GM23338 (cell line): ENCODE measurements around the gene CNTNAP2. TPM values are rescaled to one million over a fixed set of nuclear protein-coding genes. Genes with fewer than 3 reads are reported as not detected.

Experiments
- ATAC-seq: fragments of 200-7000 bp; cut with Tn5 transposase; 3 replicates; pipeline ENCODE4 v1.9.1; 2020
- DNase-seq: peaks from one replicate; pipeline ENCODE4 v3.0.0-alpha.2; 2015; ENCODE audit warnings: low spot score
- H2AFZ ChIP-seq: fragments of 200-600 bp; sonication (generic); 2 replicates; pipeline ENCODE4 v1.8.0; 2016; ENCODE audit warnings: antibody characterized with exemption, mild to moderate bottlenecking, moderate library complexity
- H3F3A ChIP-seq: fragments of 200-600 bp; sonication (generic); replicated peaks from 2 replicates; pipeline ENCODE4 v1.8.0; 2017; ENCODE audit warnings: antibody characterized with exemption, mixed run types, low read depth
- H3K27ac ChIP-seq: fragments of 200-600 bp; sonication (generic); 2 replicates; pipeline ENCODE4 v1.6.1; 2016; ENCODE audit warnings: low read depth
- H3K27me3 ChIP-seq: fragments of 200-600 bp; sonication (generic); 2 replicates; pipeline ENCODE4 v1.8.0; 2016; ENCODE audit warnings: mild to moderate bottlenecking, mixed run types, moderate library complexity; ENCODE audit not compliant: insufficient read depth
- H3K36me3 ChIP-seq: fragments of 200-600 bp; sonication (generic); 2 replicates; pipeline ENCODE4 v1.8.0; 2016; ENCODE audit warnings: mild to moderate bottlenecking; ENCODE audit not compliant: insufficient read depth
- H3K4me1 ChIP-seq: fragments of 200-600 bp; sonication (generic); 2 replicates; pipeline ENCODE4 v1.8.0; 2016; ENCODE audit warnings: mild to moderate bottlenecking, moderate library complexity; ENCODE audit not compliant: insufficient read depth
- H3K4me2 ChIP-seq: fragments of 200-600 bp; sonication (generic); 2 replicates; pipeline ENCODE4 v1.7.1; 2017; ENCODE audit warnings: mixed run types
- H3K4me3 ChIP-seq: fragments of 200-600 bp; sonication (generic); 2 replicates; pipeline ENCODE4 v1.6.1; 2016; ENCODE audit warnings: mixed run types
- H3K79me2 ChIP-seq: fragments of 200-600 bp; sonication (generic); replicated peaks from 2 replicates; pipeline ENCODE4 v1.8.0; 2017; ENCODE audit warnings: mild to moderate bottlenecking; ENCODE audit not compliant: insufficient read depth
- H3K9me2 ChIP-seq: fragments of 200-600 bp; sonication (generic); 2 replicates; pipeline ENCODE4 v1.8.0; 2017; ENCODE audit not compliant: insufficient read depth
- H4K20me1 ChIP-seq: fragments of 200-600 bp; sonication (generic); replicated peaks from 2 replicates; pipeline ENCODE4 v1.8.0; 2017; ENCODE audit warnings: mild to moderate bottlenecking; ENCODE audit not compliant: insufficient read depth
- H3K27ac Mint-ChIP-seq: 2 replicates; pipeline ENCODE4 v1.8.0; 2020; ENCODE audit warnings: inconsistent platforms, mild to moderate bottlenecking, moderate library complexity, mixed read lengths
- H3K27me3 Mint-ChIP-seq: 3 replicates; pipeline ENCODE4 v1.8.0; 2022; ENCODE audit warnings: low read depth, mild to moderate bottlenecking, moderate library complexity, mixed read lengths, inconsistent platforms; ENCODE audit not compliant: insufficient read depth, poor library complexity
- H3K36me3 Mint-ChIP-seq: 3 replicates; pipeline ENCODE4 v1.8.0; 2021; ENCODE audit warnings: low read depth, mild to moderate bottlenecking, inconsistent platforms, moderate library complexity, mixed read lengths
- H3K4me1 Mint-ChIP-seq: 3 replicates; pipeline ENCODE4 v1.8.0; 2020; ENCODE audit warnings: mild to moderate bottlenecking, inconsistent platforms, mixed read lengths
- H3K4me3 Mint-ChIP-seq: 3 replicates; pipeline ENCODE4 v1.8.0; 2021; ENCODE audit warnings: moderate library complexity, mild to moderate bottlenecking, inconsistent platforms, mixed read lengths
- H3K9me3 Mint-ChIP-seq: 3 replicates; pipeline ENCODE4 v1.8.0; 2020; ENCODE audit warnings: moderate library complexity, mild to moderate bottlenecking, inconsistent platforms, mixed read lengths
- EZH2phosphoT487 ChIP-seq: fragments of 200-600 bp; sonication (generic); IDR thresholded peaks from one replicate; pipeline ENCODE4 v1.8.1; 2018; ENCODE audit warnings: antibody characterized with exemption; ENCODE audit not compliant: unreplicated experiment
- POLR2AphosphoS5 ChIP-seq: IDR thresholded peaks from 2 replicates; pipeline ENCODE4 v1.6.1; 2016; ENCODE audit warnings: antibody characterized with exemption, low read depth
- ZNF114 ChIP-seq: fragments of 250-450 bp; sonication (Bioruptor Pico); IDR thresholded peaks from 2 replicates; pipeline ENCODE4 v1.5.0; 2020; ENCODE audit warnings: mild to moderate bottlenecking, moderate library complexity
- polyA plus RNA-seq: library from polyadenylated mRNA; unstranded; fragments of >200 nt; fragmentation: Nextera tagmentation; extraction: Ambion mirVana; gene quantifications from 2 replicates; pipeline ENCODE4 v1.2.1, GENCODE V29; 2016
- total RNA-seq: library from RNA; depleted of rRNA; stranded (reverse); fragments of >200 nt; shearing (Covaris generic); gene quantifications from 2 replicates; pipeline ENCODE4 v1.2.3, GENCODE V29; 2014
- TF ChIP-seq, protein P1 (sequence below): fragments of 250-450 bp; sonication (Bioruptor Pico); IDR thresholded peaks from 2 replicates; pipeline ENCODE4 v1.5.0; 2020; ENCODE audit warnings: mild to moderate bottlenecking, moderate library complexity
- TF ChIP-seq, protein P2 (sequence below): IDR thresholded peaks from 2 replicates; pipeline ENCODE4 v1.6.1; 2016; ENCODE audit warnings: antibody characterized with exemption

The CNTNAP2 gene
- total and polyA plus RNA-seq, 2 experiments from 2014 or later = 38.2 to 61.3 TPM

DNA sequence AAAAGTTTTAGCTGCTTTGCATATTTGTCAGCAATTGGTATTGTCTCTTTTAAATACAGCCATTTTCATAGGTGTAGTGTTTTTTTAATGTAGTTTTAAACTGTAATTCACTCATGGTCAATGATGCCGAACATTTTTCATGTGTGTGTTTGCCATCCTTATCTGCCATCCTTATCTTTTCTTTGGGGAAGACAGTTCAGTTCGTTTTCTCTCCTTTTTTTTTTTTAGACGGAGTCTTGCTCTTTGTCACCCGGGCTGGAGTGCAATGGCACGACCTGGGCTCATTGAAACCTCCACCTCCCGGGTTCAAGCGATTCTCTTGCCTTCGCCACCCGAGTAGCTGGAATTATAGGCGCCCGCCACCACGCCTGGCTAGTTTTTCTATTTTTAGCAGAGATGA, 545.3 kb downstream of the CNTNAP2 start (continued):
- TF ChIP-seq, protein P1, sequence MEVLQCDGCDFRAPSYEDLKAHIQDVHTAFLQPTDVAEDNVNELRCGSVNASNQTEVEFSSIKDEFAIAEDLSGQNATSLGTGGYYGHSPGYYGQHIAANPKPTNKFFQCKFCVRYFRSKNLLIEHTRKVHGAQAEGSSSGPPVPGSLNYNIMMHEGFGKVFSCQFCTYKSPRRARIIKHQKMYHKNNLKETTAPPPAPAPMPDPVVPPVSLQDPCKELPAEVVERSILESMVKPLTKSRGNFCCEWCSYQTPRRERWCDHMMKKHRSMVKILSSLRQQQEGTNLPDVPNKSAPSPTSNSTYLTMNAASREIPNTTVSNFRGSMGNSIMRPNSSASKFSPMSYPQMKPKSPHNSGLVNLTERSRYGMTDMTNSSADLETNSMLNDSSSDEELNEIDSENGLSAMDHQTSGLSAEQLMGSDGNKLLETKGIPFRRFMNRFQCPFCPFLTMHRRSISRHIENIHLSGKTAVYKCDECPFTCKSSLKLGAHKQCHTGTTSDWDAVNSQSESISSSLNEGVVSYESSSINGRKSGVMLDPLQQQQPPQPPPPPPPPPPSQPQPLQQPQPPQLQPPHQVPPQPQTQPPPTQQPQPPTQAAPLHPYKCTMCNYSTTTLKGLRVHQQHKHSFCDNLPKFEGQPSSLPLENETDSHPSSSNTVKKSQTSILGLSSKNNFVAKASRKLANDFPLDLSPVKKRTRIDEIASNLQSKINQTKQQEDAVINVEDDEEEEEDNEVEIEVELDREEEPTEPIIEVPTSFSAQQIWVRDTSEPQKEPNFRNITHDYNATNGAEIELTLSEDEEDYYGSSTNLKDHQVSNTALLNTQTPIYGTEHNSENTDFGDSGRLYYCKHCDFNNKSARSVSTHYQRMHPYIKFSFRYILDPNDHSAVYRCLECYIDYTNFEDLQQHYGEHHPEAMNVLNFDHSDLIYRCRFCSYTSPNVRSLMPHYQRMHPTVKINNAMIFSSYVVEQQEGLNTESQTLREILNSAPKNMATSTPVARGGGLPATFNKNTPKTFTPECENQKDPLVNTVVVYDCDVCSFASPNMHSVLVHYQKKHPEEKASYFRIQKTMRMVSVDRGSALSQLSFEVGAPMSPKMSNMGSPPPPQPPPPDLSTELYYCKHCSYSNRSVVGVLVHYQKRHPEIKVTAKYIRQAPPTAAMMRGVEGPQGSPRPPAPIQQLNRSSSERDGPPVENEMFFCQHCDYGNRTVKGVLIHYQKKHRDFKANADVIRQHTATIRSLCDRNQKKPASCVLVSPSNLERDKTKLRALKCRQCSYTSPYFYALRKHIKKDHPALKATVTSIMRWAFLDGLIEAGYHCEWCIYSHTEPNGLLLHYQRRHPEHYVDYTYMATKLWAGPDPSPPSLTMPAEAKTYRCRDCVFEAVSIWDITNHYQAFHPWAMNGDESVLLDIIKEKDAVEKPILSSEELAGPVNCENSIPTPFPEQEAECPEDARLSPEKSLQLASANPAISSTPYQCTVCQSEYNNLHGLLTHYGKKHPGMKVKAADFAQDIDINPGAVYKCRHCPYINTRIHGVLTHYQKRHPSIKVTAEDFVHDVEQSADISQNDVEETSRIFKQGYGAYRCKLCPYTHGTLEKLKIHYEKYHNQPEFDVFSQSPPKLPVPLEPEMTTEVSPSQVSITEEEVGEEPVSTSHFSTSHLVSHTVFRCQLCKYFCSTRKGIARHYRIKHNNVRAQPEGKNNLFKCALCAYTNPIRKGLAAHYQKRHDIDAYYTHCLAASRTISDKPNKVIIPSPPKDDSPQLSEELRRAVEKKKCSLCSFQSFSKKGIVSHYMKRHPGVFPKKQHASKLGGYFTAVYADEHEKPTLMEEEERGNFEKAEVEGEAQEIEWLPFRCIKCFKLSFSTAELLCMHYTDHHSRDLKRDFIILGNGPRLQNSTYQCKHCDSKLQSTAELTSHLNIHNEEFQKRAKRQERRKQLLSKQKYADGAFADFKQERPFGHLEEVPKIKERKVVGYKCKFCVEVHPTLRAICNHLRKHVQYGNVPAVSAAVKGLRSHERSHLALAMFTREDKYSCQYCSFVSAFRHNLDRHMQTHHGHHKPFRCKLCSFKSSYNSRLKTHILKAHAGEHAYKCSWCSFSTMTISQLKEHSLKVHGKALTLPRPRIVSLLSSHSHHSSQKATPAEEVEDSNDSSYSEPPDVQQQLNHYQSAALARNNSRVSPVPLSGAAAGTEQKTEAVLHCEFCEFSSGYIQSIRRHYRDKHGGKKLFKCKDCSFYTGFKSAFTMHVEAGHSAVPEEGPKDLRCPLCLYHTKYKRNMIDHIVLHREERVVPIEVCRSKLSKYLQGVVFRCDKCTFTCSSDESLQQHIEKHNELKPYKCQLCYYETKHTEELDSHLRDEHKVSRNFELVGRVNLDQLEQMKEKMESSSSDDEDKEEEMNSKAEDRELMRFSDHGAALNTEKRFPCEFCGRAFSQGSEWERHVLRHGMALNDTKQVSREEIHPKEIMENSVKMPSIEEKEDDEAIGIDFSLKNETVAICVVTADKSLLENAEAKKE (CRISPR knock-in tag) = no peak
- TF ChIP-seq EZH2phosphoT487 = no peak
- TF ChIP-seq, protein P2, sequence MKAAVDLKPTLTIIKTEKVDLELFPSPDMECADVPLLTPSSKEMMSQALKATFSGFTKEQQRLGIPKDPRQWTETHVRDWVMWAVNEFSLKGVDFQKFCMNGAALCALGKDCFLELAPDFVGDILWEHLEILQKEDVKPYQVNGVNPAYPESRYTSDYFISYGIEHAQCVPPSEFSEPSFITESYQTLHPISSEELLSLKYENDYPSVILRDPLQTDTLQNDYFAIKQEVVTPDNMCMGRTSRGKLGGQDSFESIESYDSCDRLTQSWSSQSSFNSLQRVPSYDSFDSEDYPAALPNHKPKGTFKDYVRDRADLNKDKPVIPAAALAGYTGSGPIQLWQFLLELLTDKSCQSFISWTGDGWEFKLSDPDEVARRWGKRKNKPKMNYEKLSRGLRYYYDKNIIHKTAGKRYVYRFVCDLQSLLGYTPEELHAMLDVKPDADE = no peak
- TF ChIP-seq POLR2AphosphoS5 = no peak
- no peak for TF ChIP-seq ZNF114

DNA sequence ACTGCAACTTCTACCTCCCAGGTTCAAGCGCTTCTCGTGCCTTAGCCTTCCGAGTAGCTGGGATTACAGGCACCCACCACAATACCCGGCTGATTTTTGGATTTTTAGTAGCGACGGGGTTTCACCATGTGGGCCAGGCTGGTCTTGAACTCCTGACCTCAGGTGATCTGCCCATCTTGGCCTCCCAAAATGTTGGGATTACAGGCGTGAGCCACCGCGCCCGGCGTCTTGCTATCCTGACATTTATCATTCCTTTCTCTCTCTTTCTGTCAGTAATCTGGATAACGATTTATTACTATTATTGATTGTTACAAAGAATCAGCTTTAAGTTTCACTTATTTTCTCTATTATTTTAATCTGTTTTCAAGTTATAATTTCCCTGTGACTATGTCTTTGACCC, 548.4 kb downstream of the CNTNAP2 start:
- peaks cover 15% of the 10 kb centered on the region; the same call in 2 of the 3 replicates for H3K9me3 Mint-ChIP-seq
- TF ChIP-seq POLR2AphosphoS5 (no peak), ZNF114 (no peak)
- TF ChIP-seq, protein P1 (CRISPR knock-in tag) = no peak
- TF ChIP-seq, protein P2 = no peak

More for the DNA sequence above, 548.4 kb downstream of the CNTNAP2 start:
- no peak overlapping the region for H3K4me2 ChIP-seq
- H4K20me1 ChIP-seq = no peaks in the 10 kb centered on the region
- no peaks in the 10 kb centered on the region for H3K36me3 ChIP-seq
- DNase-seq (no peak), ATAC-seq (no peak)
- Mint-ChIP-seq H3K4me1 (no peaks in the 10 kb centered on the region), H3K4me3 (no peak overlapping the region), H3K36me3 (no peaks in the 10 kb centered on the region), H3K27me3 (peaks cover 3% of the 10 kb centered on the region), H3K27ac (no peak overlapping the region)
- H3K4me1 ChIP-seq = no peaks in the 10 kb centered on the region
- no peaks in the 10 kb centered on the region for H3F3A ChIP-seq
- H3K27ac ChIP-seq = no peak overlapping the region
- no peak overlapping the region for H3K4me3 ChIP-seq
- H3K9me2 ChIP-seq = no peaks in the 10 kb centered on the region
- no peaks in the 10 kb centered on the region for H3K27me3 ChIP-seq
- no peaks in the 10 kb centered on the region for H3K79me2 ChIP-seq
- no peak overlapping the region for H2AFZ ChIP-seq
